Measurements from ENCODE around the gene VARS1. TPM values are rescaled to one million over a fixed set of nuclear protein-coding genes. Genes with fewer than 3 reads are reported as not detected.
"Not testable (repeated sequence)": the region's sequence is repeated elsewhere in the genome, so short reads cannot be mapped to it uniquely, and the experiment has no call there.

The VARS1 gene
- total RNA-seq, 1 experiment from 2014 or later: 89.8 TPM

DNA sequence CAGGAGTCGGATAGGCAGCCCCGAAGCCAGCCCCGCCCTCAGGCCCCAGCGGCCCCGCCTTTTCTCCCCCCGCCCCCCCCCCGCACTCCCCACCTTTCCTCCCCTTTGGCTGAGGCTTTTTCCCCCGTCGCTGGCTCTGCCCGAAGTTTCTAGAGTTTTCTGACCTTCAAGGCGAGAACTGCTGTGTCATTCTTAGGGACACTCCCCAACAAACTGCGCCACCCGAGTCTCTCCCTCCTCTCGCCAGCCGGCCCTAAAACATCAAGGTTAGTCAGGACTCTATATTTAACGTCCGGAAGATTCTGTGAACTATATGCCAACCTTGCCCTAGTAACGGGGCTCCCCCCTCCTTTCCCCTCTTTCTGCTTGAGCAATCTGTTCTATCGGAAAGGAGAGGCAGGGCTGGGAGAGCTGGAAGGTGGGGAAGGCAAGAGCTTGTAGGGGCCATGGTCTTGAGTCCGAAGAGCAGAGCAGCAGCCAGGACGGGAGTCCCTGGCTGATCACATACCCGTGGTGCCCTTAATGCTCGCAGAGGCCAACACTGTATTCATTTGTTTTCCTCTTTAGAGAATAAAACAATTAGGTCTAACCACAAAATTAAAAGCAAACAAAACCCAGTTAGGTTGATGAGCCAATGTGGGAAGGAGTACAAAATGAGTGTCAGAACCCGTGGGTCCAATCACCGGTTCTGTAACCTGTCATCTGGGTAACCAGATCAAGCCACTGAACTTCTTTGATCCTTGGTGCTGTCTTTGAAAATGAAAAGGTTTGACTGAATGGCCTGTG lies 26.7 kb upstream of the VARS1 start:
- H4K20me1 ChIP-seq (ENCODE audit: low read length): peaks cover 29% of the 10 kb centered on the region
- no peak for TF ChIP-seq EZH2 (IDR thresholded peaks at IDR 0.05; ENCODE audit: low read length, unreplicated experiment)
- no peak for TF ChIP-seq EZH2phosphoT487 (IDR thresholded peaks at IDR 0.05; ENCODE audit: borderline replicate concordance, low read length)
- no peak for TF ChIP-seq CTCF (conservative IDR thresholded peaks at IDR 0.05; ENCODE audit: low read depth, low read length)
- H3K36me3 ChIP-seq (ENCODE audit: low read depth, low read length): no peaks in the 10 kb centered on the region
- peak overlapping the region; percentile 81 for H3K9ac ChIP-seq (ENCODE audit: low read length)
- H3K9me3 ChIP-seq (ENCODE audit: low read length): no peaks in the 10 kb centered on the region
- TSS peak; percentile 38 for BruUV-seq (replicated peaks)
- H3K4me3 ChIP-seq (ENCODE audit: low read length): peak overlapping the region; percentile 73
- ChIA-PET POLR2A (ENCODE audit: unreplicated experiment) (no interaction called here), CTCF (no interaction called here)
- no peaks in the 10 kb centered on the region for H3K27me3 ChIP-seq (ENCODE audit: low read length)
- H3K27ac ChIP-seq (ENCODE audit: low read length): peak overlapping the region; percentile 91
- peak overlapping the region; percentile 78 for H2AFZ ChIP-seq (ENCODE audit: low read length)
- H3K9me2 ChIP-seq (replicated peaks; ENCODE audit: low read length): no peaks in the 10 kb centered on the region
- H3K79me2 ChIP-seq (ENCODE audit: low read length): peaks cover 78% of the 10 kb centered on the region
- H3K4me1 ChIP-seq (ENCODE audit: insufficient read depth, low read length): peaks cover 66% of the 10 kb centered on the region
- peak overlapping the region; percentile 91 for H3K4me2 ChIP-seq (ENCODE audit: low read length)
- DNase-seq: peak; percentile 92
- intact Hi-C loops (cut with micrococcal nuclease): no loop called here
- peaks cover 13% of the 10 kb centered on the region for H3F3A ChIP-seq (ENCODE audit: low read length, unreplicated experiment)
- ATAC-seq: peak; percentile 37

DNA sequence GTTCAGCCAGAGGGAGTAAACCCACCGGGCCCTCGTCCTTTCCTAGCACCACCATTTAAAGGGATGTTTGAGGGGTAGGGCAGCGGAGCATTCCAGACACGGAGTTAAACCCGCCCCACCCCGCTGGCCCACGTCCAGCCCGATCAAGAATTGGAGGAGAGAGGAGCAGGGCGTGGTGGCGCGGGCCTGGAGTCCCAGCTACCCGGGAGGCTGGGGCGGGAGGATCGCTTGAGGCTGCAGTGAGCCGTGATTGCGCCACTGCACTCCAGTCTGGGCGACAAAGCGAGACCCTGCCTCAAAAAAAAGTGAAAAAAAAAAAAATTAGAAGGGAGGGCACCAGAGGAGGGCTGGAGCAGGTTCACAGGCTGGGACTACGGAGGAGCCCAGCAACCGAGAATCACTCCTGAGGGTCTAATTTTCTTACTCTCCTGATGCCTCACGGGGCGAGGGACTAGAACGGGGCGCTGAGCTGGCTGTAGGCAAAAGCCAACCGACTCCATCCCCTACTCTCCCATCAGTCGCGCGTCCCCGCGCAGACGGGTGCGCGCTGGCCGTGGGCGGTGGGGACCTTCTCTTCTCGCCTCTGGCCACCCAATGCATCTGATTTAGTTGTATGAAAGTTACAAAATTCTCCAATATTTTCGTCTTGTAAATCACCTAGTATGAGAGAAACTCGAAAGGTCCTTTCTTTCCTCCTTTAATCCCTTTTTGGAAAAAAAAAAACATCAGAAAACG lies 25.9 kb upstream of the VARS1 start:
- ATAC-seq (peak; percentile 33), DNase-seq (peak; percentile 84)
- intact Hi-C loops (cut with micrococcal nuclease): no loop called here
- H3K9me3 ChIP-seq (ENCODE audit: low read length): no peaks in the 10 kb centered on the region
- H2AFZ ChIP-seq (ENCODE audit: low read length): peak overlapping the region; percentile 78
- peaks cover 78% of the 10 kb centered on the region for H3K79me2 ChIP-seq (ENCODE audit: low read length)
- peak overlapping the region; percentile 91 for H3K27ac ChIP-seq (ENCODE audit: low read length)
- peaks cover 13% of the 10 kb centered on the region for H3F3A ChIP-seq (ENCODE audit: low read length, unreplicated experiment)
- no peaks in the 10 kb centered on the region for H3K9me2 ChIP-seq (replicated peaks; ENCODE audit: low read length)
- no peaks in the 10 kb centered on the region for H3K27me3 ChIP-seq (ENCODE audit: low read length)
- ChIA-PET POLR2A (ENCODE audit: unreplicated experiment) (interaction anchor here (0.6 kb wide), 2 partner anchors 43 to 91 kb away, joined by 4 to 5 read pairs; no protein-coding TSS in a partner anchor), CTCF (no interaction called here)
- peak overlapping the region; percentile 91 for H3K4me2 ChIP-seq (ENCODE audit: low read length)
- H3K4me1 ChIP-seq (ENCODE audit: insufficient read depth, low read length): peaks cover 62% of the 10 kb centered on the region
- peaks cover 29% of the 10 kb centered on the region for H4K20me1 ChIP-seq (ENCODE audit: low read length)
- no peaks in the 10 kb centered on the region for H3K36me3 ChIP-seq (ENCODE audit: low read depth, low read length)
- peak overlapping the region; percentile 81 for H3K9ac ChIP-seq (ENCODE audit: low read length)
- BruUV-seq (replicated peaks): TSS peak; percentile 64
- no peak for TF ChIP-seq EZH2 (IDR thresholded peaks at IDR 0.05; ENCODE audit: low read length, unreplicated experiment)
- no peak for TF ChIP-seq EZH2phosphoT487 (IDR thresholded peaks at IDR 0.05; ENCODE audit: borderline replicate concordance, low read length)
- TF ChIP-seq CTCF (conservative IDR thresholded peaks at IDR 0.05; ENCODE audit: low read depth, low read length): no peak
- peak overlapping the region; percentile 73 for H3K4me3 ChIP-seq (ENCODE audit: low read length)

- ATAC-seq; intact Hi-C loops (cut with micrococcal nuclease); H3K36me3 ChIP-seq (ENCODE audit: low read depth, low read length); H2AFZ ChIP-seq (ENCODE audit: low read length); DNase-seq; H3K9me3 ChIP-seq (ENCODE audit: low read length); H3K9me2 ChIP-seq (replicated peaks; ENCODE audit: low read length); H3K27me3 ChIP-seq (ENCODE audit: low read length); H3K9ac ChIP-seq (ENCODE audit: low read length); H3F3A ChIP-seq (ENCODE audit: low read length, unreplicated experiment); BruUV-seq (replicated peaks); CTCF ChIA-PET: not testable (repeated sequence)
- Histone ChIP-seq H3K4me3 (ENCODE audit: low read length) (peak overlapping the region; percentile 80), H3K27ac (ENCODE audit: low read length) (peak overlapping the region; percentile 91), H3K4me2 (ENCODE audit: low read length) (peak overlapping the region; percentile 91), H3K79me2 (ENCODE audit: low read length) (peaks cover 70% of the 10 kb centered on the region), H4K20me1 (ENCODE audit: low read length) (peaks cover 29% of the 10 kb centered on the region), H3K4me1 (ENCODE audit: insufficient read depth, low read length) (peaks cover 52% of the 10 kb centered on the region)
- POLR2A ChIA-PET (ENCODE audit: unreplicated experiment): interaction anchor here (0.6 to 0.7 kb wide), 2 partner anchors 13 to 1133 kb away, joined by 5 to 14 read pairs; no protein-coding TSS in a partner anchor
Measured at GRCh38 chr6:31820399-31820798, 24.8 kb upstream of the VARS1 start.

All from PC-3 (cell line).